ENCODE data around the gene ENPP3. TPM values are rescaled to one million over a fixed set of nuclear protein-coding genes. Genes with fewer than 3 reads are reported as not detected.

Gene ENPP3
- total and polyA plus RNA-seq, 4 donors, result 0.99 to 2.1 (median 1.5) TPM

GRCh38 chr6:131655387-131655786 is 18.3 kb downstream of the ENPP3 start:
- Histone ChIP-seq H3K27me3 (ENCODE audit: control insufficient read depth, insufficient read depth, low read length) (no peaks in the 10 kb centered on the region), H3K36me3 (ENCODE audit: control insufficient read depth, insufficient read depth, low read length) (no peaks in the 10 kb centered on the region), H3K4me3 (ENCODE audit: low read depth, low read length) (no peak overlapping the region), H3K27ac (ENCODE audit: low read depth, low read length) (no peak overlapping the region), H3K4me1 (ENCODE audit: control insufficient read depth, insufficient read depth, low read length) (no peaks in the 10 kb centered on the region), H3K9me3 (ENCODE audit: control insufficient read depth, insufficient read depth, low read length) (no peaks in the 10 kb centered on the region)
- DNase-seq (ENCODE audit: low read depth in 4 of 6, low spot score in 6 of 6), result no peak
- WGBS (ENCODE audit: insufficient coverage), result 100% methylated on average over 2 of the region's 3 CpGs

DNA sequence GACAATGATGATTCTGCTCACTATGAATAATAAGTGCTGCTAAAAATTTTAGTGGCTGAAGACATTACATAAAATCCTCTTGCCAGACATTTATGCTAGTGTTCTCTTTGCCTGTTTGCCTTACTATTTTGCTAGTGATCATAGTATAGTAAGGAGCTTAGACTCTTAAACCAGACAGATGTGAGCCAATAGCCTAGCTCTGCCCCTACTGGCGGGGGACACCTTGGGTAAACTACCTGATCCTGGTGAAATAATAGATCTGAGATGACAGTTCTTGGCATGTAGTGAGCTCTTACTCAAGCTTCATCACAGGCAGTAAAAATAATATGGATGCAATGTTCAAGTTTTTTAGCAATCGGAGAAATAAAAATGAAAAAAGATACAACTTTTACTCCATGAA is 18.8 kb downstream of the ENPP3 start:
- H3K27ac ChIP-seq (ENCODE audit: low read depth, low read length), result no peak overlapping the region
- H3K4me3 ChIP-seq (ENCODE audit: low read depth, low read length), result no peak overlapping the region
- no peaks in the 10 kb centered on the region for H3K9me3 ChIP-seq (ENCODE audit: control insufficient read depth, insufficient read depth, low read length)
- DNase-seq (ENCODE audit: low read depth in 4 of 6, low spot score in 6 of 6), result no peak
- WGBS (ENCODE audit: insufficient coverage), result no CpG with 5 or more reads among the region's 2 CpGs
- no peaks in the 10 kb centered on the region for H3K36me3 ChIP-seq (ENCODE audit: control insufficient read depth, insufficient read depth, low read length)
- no peaks in the 10 kb centered on the region for H3K4me1 ChIP-seq (ENCODE audit: control insufficient read depth, insufficient read depth, low read length)
- H3K27me3 ChIP-seq (ENCODE audit: control insufficient read depth, insufficient read depth, low read length), result no peaks in the 10 kb centered on the region

DNA sequence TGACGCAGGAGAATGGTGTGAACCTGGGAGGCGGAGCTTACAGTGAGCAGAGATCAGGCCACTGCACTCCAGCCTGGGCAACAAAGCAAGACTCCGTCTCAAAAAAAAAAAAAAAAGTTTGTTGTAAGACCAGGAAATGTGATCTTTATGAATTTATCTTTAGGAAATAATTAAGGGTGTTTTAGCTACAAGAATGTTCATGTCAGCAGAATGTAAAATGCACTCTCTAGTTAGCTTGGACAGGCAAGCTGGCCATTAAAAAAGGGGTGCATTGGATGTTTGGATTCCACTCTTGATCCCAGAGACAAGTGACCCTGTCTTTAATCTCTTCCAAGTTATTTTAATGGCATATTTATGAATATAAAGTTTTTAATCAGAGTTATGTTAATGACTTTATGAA is 19.6 kb downstream of the ENPP3 start:
- no peak overlapping the region for H3K4me3 ChIP-seq (ENCODE audit: low read depth, low read length)
- no peak overlapping the region for H3K27ac ChIP-seq (ENCODE audit: low read depth, low read length)
- H3K9me3 ChIP-seq (ENCODE audit: control insufficient read depth, insufficient read depth, low read length), result no peaks in the 10 kb centered on the region
- no peaks in the 10 kb centered on the region for H3K36me3 ChIP-seq (ENCODE audit: control insufficient read depth, insufficient read depth, low read length)
- H3K27me3 ChIP-seq (ENCODE audit: control insufficient read depth, insufficient read depth, low read length), result no peaks in the 10 kb centered on the region
- H3K4me1 ChIP-seq (ENCODE audit: control insufficient read depth, insufficient read depth, low read length), result no peaks in the 10 kb centered on the region
- DNase-seq (ENCODE audit: low read depth in 4 of 6, low spot score in 6 of 6), result no peak
- 100% methylated on average over 1 of the region's 3 CpGs for WGBS (ENCODE audit: insufficient coverage)

DNA sequence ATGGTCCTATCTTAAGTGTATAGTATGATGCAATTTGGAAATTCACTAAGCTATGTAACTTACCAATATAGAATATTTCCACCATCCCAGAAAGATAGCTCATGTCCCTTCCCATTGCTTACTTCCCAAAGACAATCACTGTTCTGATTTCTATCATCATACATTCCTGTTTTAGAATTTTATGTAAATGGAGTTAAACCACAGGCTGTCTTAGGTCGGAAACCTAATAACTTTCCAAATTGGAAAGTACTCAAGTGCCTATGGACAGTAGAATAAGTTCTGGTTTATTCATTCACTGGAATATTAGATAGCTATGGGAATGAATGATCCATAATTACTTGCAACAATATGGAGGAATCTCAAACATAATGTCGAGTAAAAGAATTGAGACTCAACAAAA is 20.1 kb downstream of the ENPP3 start:
- Histone ChIP-seq H3K27me3 (ENCODE audit: control insufficient read depth, insufficient read depth, low read length) (no peaks in the 10 kb centered on the region), H3K9me3 (ENCODE audit: control insufficient read depth, insufficient read depth, low read length) (no peaks in the 10 kb centered on the region), H3K4me1 (ENCODE audit: control insufficient read depth, insufficient read depth, low read length) (no peaks in the 10 kb centered on the region), H3K36me3 (ENCODE audit: control insufficient read depth, insufficient read depth, low read length) (no peaks in the 10 kb centered on the region), H3K27ac (ENCODE audit: low read depth, low read length) (no peak overlapping the region), H3K4me3 (ENCODE audit: low read depth, low read length) (no peak overlapping the region)
- DNase-seq (ENCODE audit: low read depth in 4 of 6, low spot score in 6 of 6), result no peak
- no CpG with 5 or more reads among the region's 2 CpGs for WGBS (ENCODE audit: insufficient coverage)

DNA sequence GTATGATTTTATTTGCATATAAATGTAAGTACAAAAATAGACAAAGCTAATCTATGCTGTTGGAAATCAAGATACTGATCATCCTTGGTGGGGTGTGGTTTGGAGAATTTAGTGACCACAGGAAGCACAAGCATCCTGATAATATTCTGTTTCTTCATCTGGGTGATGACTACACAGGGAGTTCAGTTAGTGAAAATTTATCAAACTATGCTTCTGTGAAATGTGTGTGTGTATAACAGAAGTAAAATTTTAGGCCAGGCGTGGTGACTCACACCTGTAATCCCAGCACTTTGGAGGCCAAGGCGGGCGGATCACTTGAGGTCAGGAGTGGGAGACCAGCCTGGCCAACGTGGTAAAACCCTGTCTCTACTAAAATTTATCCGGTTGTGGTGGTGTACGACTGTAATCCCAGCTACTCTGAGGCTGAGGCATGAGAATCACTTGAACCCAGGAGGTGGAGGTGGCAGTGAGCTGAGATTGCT is 20.6 kb downstream of the ENPP3 start:
- 93% methylated on average over 6 of the region's 6 CpGs for WGBS (ENCODE audit: insufficient coverage)
- Histone ChIP-seq H3K27ac (ENCODE audit: low read depth, low read length) (no peak overlapping the region), H3K27me3 (ENCODE audit: control insufficient read depth, insufficient read depth, low read length) (no peaks in the 10 kb centered on the region), H3K9me3 (ENCODE audit: control insufficient read depth, insufficient read depth, low read length) (no peaks in the 10 kb centered on the region), H3K4me1 (ENCODE audit: control insufficient read depth, insufficient read depth, low read length) (no peaks in the 10 kb centered on the region), H3K36me3 (ENCODE audit: control insufficient read depth, insufficient read depth, low read length) (no peaks in the 10 kb centered on the region), H3K4me3 (ENCODE audit: low read depth, low read length) (no peak overlapping the region)
- no peak for DNase-seq (ENCODE audit: low read depth in 4 of 6, low spot score in 6 of 6)

DNA sequence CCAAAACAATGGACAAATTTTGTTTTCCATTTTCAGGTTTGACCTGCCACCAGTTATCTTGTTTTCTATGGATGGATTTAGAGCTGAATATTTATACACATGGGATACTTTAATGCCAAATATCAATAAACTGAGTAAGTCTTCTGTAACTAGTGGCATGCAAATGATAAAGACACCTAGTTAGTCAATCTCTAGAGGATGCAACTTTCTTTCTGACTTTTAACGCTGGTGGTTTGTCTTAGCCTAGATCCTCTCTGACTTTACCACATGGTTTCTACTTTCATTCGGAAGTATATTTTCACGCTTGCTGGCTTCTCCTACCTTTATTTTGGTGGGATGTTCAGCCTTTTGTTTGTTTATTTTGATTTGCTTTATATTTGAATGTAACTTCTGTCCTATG is 21.2 kb downstream of the ENPP3 start:
- no peaks in the 10 kb centered on the region for H3K4me1 ChIP-seq (ENCODE audit: control insufficient read depth, insufficient read depth, low read length)
- no peaks in the 10 kb centered on the region for H3K36me3 ChIP-seq (ENCODE audit: control insufficient read depth, insufficient read depth, low read length)
- no peak overlapping the region for H3K27ac ChIP-seq (ENCODE audit: low read depth, low read length)
- H3K9me3 ChIP-seq (ENCODE audit: control insufficient read depth, insufficient read depth, low read length), result no peaks in the 10 kb centered on the region
- H3K27me3 ChIP-seq (ENCODE audit: control insufficient read depth, insufficient read depth, low read length), result no peaks in the 10 kb centered on the region
- no peak for DNase-seq (ENCODE audit: low read depth in 4 of 6, low spot score in 6 of 6)
- H3K4me3 ChIP-seq (ENCODE audit: low read depth, low read length), result no peak overlapping the region
- WGBS (ENCODE audit: insufficient coverage), result no CpG with 5 or more reads among the region's 3 CpGs

GRCh38 chr6:131660195-131660594 is 23.1 kb downstream of the ENPP3 start:
- H3K9me3 ChIP-seq (ENCODE audit: control insufficient read depth, insufficient read depth, low read length), result no peaks in the 10 kb centered on the region
- no peaks in the 10 kb centered on the region for H3K4me1 ChIP-seq (ENCODE audit: control insufficient read depth, insufficient read depth, low read length)
- DNase-seq (ENCODE audit: low read depth in 4 of 6, low spot score in 6 of 6), result no peak
- 60% methylated on average over 1 of the region's 1 CpG for WGBS (ENCODE audit: insufficient coverage)
- H3K36me3 ChIP-seq (ENCODE audit: control insufficient read depth, insufficient read depth, low read length), result no peaks in the 10 kb centered on the region
- no peak overlapping the region for H3K4me3 ChIP-seq (ENCODE audit: low read depth, low read length)
- H3K27ac ChIP-seq (ENCODE audit: low read depth, low read length), result no peak overlapping the region
- H3K27me3 ChIP-seq (ENCODE audit: control insufficient read depth, insufficient read depth, low read length), result no peaks in the 10 kb centered on the region

GRCh38 chr6:131663578-131664165 is 26.6 kb downstream of the ENPP3 start:
- no peaks in the 10 kb centered on the region for H3K36me3 ChIP-seq (ENCODE audit: control insufficient read depth, insufficient read depth, low read length)
- no peaks in the 10 kb centered on the region for H3K4me1 ChIP-seq (ENCODE audit: control insufficient read depth, insufficient read depth, low read length)
- H3K27ac ChIP-seq (ENCODE audit: low read depth, low read length), result no peak overlapping the region
- DNase-seq (ENCODE audit: low read depth in 4 of 6, low spot score in 6 of 6), result no peak
- WGBS (ENCODE audit: insufficient coverage), result no CpG with 5 or more reads among the region's 2 CpGs
- no peaks in the 10 kb centered on the region for H3K27me3 ChIP-seq (ENCODE audit: control insufficient read depth, insufficient read depth, low read length)
- H3K9me3 ChIP-seq (ENCODE audit: control insufficient read depth, insufficient read depth, low read length), result no peaks in the 10 kb centered on the region
- no peak overlapping the region for H3K4me3 ChIP-seq (ENCODE audit: low read depth, low read length)

GRCh38 chr6:131669891-131670290 is 32.8 kb downstream of the ENPP3 start:
- no peak for DNase-seq (ENCODE audit: low read depth in 4 of 6, low spot score in 6 of 6)
- H3K36me3 ChIP-seq (ENCODE audit: control insufficient read depth, insufficient read depth, low read length), result no peaks in the 10 kb centered on the region
- no peak overlapping the region for H3K4me3 ChIP-seq (ENCODE audit: low read depth, low read length)
- no peak overlapping the region for H3K27ac ChIP-seq (ENCODE audit: low read depth, low read length)
- H3K9me3 ChIP-seq (ENCODE audit: control insufficient read depth, insufficient read depth, low read length), result no peaks in the 10 kb centered on the region
- 78% methylated on average over 1 of the region's 1 CpG for WGBS (ENCODE audit: insufficient coverage)
- no peaks in the 10 kb centered on the region for H3K27me3 ChIP-seq (ENCODE audit: control insufficient read depth, insufficient read depth, low read length)
- H3K4me1 ChIP-seq (ENCODE audit: control insufficient read depth, insufficient read depth, low read length), result no peaks in the 10 kb centered on the region

- Histone ChIP-seq H3K27me3 (ENCODE audit: control insufficient read depth, insufficient read depth, low read length) (no peaks in the 10 kb centered on the region), H3K4me1 (ENCODE audit: control insufficient read depth, insufficient read depth, low read length) (no peaks in the 10 kb centered on the region), H3K9me3 (ENCODE audit: control insufficient read depth, insufficient read depth, low read length) (no peaks in the 10 kb centered on the region), H3K36me3 (ENCODE audit: control insufficient read depth, insufficient read depth, low read length) (no peaks in the 10 kb centered on the region), H3K27ac (ENCODE audit: low read depth, low read length) (no peak overlapping the region), H3K4me3 (ENCODE audit: low read depth, low read length) (no peak overlapping the region)
- WGBS (ENCODE audit: insufficient coverage), result no CpG with 5 or more reads among the region's 2 CpGs
- DNase-seq (ENCODE audit: low read depth in 4 of 6, low spot score in 6 of 6), result no peak
Measured at GRCh38 chr6:131673184-131673583, 36.1 kb downstream of the ENPP3 start.

All from spinal cord (tissue), 10 donors.